HG02981 (cell line): Measurements from ENCODE around the gene AGAP1.

Experiments
- ATAC-seq: cut with Tn5 transposase; IDR thresholded peaks from one replicate; pipeline ENCODE4 v1.9.1; 2021; ENCODE audit warnings: mild to moderate bottlenecking, moderate library complexity; ENCODE audit not compliant: unreplicated experiment

AGAP1 gene

DNA sequence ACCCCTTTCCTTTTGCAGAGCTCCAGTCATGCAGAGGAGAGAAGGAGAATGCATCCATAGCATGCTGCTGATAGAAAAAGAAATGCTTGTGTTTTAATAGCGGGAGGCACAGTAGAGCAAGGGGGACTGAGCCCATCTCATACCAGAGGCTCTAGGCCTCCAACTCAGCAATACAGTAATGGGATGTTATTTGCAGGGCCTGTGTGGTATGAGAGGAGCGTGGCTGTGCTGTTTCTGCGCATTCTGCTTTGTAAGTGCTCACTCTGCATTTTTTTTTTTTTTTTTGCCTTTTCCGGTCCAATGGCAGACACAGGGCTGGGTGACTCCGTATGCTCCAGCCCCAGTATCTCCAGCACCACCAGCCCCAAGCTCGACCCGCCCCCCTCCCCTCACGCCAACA lies 474.3 kb downstream of the AGAP1 start:
- no peak for ATAC-seq

- ATAC-seq: no peak
Observed at GRCh38 chr2:235968616-235969324, 474.9 kb downstream of the AGAP1 start.

DNA sequence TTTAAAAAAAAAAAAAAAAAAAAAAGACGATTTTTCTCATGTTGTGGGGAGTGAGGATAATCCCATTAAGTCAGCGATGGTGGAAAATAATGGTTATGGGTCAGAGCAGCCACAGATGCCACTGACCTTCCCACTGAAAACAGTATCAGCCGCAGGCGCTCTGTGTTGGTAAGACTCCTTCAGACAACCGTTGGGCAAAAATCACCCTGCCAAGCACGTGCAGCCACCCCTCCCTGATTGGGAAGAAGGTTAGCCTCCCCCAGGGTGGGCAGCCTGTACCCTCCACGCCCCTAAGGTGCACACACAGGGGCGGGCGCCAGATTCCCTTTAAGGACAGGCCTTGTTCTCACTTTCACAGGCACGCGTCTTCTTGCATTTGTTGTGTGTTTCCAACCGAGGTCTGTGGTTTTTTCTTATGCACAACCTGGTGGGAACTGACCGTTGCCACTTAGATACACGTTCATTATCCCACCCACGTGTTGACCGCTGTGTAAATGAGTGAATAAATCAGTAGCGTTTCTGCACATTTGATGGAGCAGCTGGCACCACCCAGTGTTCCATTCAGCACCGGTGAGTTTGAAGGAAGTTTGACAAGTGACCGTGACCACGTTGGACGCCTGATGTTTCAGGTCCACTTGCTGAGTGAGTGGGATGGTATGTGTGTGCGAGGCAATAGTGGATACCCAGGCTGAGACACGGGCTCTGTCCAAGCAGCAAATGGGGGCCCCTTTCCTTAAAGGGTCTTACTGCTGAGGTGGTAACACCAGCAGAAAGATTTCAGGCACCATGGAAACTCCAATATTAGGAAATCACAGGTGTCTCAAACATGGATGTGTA lies 476.6 kb downstream of the AGAP1 start:
- no peak for ATAC-seq

DNA sequence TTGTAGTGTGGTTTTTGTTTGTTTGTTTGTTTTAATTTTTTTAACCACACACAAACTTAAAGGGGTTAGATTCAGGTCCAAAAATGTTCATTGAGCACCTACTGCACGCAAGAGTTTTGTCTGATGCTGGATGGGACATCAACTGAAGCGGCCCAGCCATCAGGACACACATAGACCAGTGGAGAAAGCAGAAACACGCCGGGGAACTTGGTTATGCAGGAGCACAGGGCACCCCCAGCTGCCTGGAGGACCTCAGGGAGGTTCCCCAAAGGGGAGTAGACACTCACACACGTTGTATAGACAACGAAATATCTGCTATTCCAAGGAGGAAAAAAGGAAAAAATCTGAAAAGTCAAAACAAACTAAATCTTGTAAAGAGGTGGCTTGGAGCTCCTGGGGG lies 482.7 kb downstream of the AGAP1 start:
- ATAC-seq: no peak

GRCh38 chr2:235976956-235977355 lies 483.1 kb downstream of the AGAP1 start:
- ATAC-seq: no peak

DNA sequence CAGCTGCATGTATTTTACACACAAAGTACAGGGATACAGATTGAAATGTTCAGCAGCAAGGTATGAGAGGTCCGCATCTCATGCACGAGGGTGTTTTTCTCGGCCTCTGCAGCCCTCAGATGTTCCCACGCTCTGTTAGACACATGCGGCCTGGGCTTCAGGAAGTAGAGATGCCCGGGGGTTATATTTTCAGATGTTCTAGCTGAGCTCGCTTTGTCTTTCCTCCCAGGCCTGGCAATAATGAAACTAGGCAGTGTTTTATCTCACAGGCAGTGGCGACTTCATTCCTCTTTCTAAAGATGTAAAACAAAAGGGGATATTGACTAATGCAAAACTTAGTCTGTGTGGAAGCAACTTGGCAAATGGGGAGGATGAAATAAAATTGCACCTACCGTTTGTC lies 483.6 kb downstream of the AGAP1 start:
- no peak for ATAC-seq

GRCh38 chr2:235978022-235978421 lies 484.2 kb downstream of the AGAP1 start:
- ATAC-seq: no peak

DNA sequence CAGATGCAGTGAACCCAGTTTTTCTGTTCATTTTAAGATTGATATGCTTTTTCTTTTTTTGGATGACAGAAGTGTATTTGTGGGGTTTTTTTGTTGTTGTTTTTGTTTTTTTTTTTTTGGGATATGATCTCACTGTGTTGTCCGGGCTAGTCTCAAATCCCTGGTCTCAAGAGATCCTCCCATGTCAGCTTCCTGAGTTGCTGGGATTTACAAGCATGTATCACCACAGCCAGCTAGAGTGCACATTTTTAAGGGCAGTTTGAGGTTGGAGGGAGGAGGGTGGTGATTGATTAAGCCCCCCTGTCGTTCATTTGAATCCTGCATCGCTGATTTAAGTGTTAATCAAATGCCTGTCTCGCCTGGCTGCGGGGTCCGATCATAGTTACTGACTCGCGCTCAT lies 485.2 kb downstream of the AGAP1 start:
- ATAC-seq: no peak

DNA sequence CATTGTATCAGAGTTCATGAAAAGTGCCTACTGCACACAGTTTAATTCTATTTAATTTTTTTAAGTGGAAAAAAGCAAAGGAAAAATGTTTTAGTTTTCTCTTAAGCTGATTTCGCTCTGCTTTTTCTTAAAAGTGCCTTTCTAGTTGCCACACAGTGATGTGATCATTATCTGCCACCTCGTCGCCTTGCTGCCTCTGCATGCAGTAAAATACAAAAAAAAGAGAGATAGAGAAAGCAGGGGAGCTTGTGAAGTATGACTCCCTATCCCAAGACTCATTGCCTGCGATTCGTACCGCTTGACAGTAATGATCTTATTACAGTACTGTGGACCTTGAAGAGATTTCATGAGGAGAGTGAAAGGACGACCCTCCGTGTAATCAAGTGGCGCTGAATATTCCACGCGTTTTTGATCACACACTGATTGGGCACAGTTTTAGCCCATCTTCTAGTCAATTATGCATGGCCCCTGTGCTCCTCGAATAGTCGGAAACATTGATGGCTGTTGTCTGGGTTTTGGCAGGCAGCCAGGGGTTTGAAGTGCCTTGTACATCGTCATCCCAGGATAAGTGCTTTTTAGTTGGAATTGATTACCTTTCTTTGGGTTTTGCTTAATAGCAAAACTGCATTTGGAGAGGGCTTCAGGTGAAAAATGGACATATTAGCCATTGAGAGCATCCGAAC lies 486.1 kb downstream of the AGAP1 start:
- no peak for ATAC-seq

GRCh38 chr2:235981631-235982030 lies 487.8 kb downstream of the AGAP1 start:
- ATAC-seq: no peak

DNA sequence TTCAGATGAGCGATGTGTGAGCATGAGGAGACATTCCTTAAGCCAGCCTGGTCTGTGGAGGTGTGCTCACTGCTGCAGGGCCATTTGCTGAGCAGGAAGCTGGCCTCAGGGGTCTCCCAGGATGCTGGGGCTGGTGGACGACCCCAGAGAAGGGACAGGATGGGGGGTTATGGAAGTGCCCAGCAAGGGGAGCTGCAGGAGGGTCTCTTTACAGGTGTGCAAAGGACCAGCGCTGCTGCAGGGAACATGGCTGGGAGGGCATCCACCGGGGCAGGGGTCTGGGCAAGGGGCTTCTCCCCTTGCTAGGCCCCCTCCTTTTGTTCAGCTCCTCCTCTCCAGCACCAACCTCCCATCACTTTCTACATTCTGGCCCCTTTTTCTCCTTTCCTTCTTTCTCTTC lies 489.2 kb downstream of the AGAP1 start:
- ATAC-seq: no peak

- no peak for ATAC-seq
Observed at GRCh38 chr2:235984552-235984951, 490.7 kb downstream of the AGAP1 start.

- ATAC-seq: no peak
Observed at GRCh38 chr2:235986361-235986760, 492.5 kb downstream of the AGAP1 start.

- ATAC-seq: no peak
Observed at GRCh38 chr2:235988271-235989015, 494.6 kb downstream of the AGAP1 start.

- no peak for ATAC-seq
Observed at GRCh38 chr2:235989591-235989990, 495.7 kb downstream of the AGAP1 start.

DNA sequence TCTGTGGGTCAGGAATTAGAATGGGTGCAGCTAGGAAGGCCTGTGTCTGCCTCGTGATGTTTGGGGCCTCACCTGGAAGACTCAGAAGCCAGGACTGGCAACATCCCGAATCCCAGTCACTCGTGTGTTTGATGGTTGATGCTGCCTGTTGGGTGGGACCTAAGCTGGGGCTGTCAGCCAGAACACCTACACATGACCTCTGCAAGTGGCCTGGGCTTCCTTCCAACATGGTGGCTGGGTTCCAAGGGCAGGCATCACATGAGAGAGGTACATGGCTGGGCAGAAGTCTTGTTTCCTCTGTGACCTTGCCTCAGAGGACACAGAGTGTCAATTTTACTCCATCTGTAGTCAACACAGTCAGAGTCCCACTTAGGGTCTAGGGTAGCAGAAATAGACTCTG lies 496.5 kb downstream of the AGAP1 start:
- no peak for ATAC-seq

DNA sequence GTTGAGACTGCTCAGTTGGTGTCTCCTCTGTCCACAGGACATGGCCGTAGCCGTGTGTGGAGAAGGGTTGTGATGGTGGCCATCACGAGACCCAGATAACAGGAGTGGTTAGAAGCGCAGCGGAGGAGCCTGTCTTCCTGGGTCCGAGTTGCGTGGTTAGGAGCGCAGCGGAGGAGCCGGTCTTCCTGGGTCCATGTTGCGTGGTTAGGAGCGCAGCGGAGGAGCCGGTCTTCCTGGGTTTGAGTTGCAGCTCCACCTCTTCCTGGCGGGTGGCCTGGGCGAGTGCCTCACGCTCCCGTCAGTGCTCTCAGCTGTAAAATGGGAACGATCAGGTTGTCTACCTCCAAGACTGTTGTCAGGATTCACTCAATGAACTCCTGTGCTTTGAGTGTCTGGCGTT lies 498.2 kb downstream of the AGAP1 start:
- no peak for ATAC-seq

GRCh38 chr2:235996419-235996818 lies 502.6 kb downstream of the AGAP1 start:
- ATAC-seq: no peak

DNA sequence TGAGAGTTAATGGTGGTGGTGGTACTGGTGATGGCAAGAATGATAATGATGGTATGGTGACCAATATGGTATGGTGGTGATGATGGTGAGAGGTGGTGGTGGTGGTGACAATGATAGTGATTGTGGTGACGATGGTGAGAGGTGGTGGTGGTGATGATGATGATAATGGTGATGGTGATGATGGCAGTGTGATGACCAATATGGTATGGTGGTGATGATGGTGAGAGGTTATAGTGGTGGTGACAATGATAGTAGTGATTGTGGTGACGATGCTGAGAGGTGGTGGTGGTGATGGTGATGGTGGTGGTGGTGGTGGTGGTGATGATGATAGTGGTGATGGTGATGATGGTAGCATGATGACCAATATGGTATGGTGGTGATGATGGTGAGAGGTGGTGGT lies 505.2 kb downstream of the AGAP1 start:
- ATAC-seq: no peak

GRCh38 chr2:236001166-236001828 lies 507.5 kb downstream of the AGAP1 start:
- no peak for ATAC-seq

DNA sequence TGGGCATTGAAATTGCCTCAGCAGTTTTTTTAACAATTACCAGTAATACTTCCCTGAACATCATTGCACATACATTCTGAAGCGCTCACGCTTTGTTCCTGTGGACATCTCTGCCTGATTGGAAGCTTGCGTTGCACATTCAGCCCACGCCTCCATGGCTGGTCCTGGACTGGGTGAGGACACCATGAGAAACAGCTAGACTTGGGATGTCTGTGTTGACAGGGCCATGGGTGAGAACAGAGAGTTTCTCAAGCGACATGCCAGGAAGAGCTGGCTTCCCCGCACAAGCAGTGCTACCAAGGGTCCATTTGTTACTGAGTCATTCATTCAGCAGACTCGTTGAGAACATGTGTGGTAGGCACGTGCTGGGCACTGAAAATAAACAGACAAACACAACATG lies 508.0 kb downstream of the AGAP1 start:
- no peak for ATAC-seq
